GM23248 (cell line): ENCODE data around the gene SEM1. TPM values are rescaled to one million over a fixed set of nuclear protein-coding genes. Genes with fewer than 3 reads are reported as not detected.

ENCODE experiments used
- DNase-seq: peaks from one replicate; pipeline ENCODE4 v3.0.0-alpha.2; 2015
- H2AFZ ChIP-seq: fragments of 200-600 bp; sonication (generic); 2 replicates; pipeline ENCODE4 v1.6.1; 2016; ENCODE audit warnings: antibody characterized with exemption
- H3F3A ChIP-seq: fragments of 200-600 bp; sonication (generic); 2 replicates; pipeline ENCODE4 v1.6.1; 2016; ENCODE audit warnings: mild to moderate bottlenecking, antibody characterized with exemption, mixed run types; ENCODE audit not compliant: insufficient read depth
- H3K27ac ChIP-seq: fragments of 200-600 bp; sonication (generic); 2 replicates; pipeline ENCODE4 v1.5.1; 2016; ENCODE audit warnings: mild to moderate bottlenecking
- H3K27me3 ChIP-seq: fragments of 200-600 bp; sonication (generic); replicated peaks from 2 replicates; pipeline ENCODE4 v1.6.1; 2016; ENCODE audit warnings: mild to moderate bottlenecking; ENCODE audit not compliant: insufficient read depth
- H3K36me3 ChIP-seq: fragments of 200-600 bp; sonication (generic); 2 replicates; pipeline ENCODE4 v1.6.1; 2016; ENCODE audit warnings: low read depth, mild to moderate bottlenecking
- H3K4me1 ChIP-seq: fragments of 200-600 bp; sonication (generic); 2 replicates; pipeline ENCODE4 v1.6.1; 2016; ENCODE audit warnings: mild to moderate bottlenecking; ENCODE audit not compliant: insufficient read depth
- H3K4me2 ChIP-seq: fragments of 200-600 bp; sonication (generic); one replicate; pipeline ENCODE4 v1.6.1; 2016; ENCODE audit warnings: mild to moderate bottlenecking; ENCODE audit not compliant: unreplicated experiment
- H3K4me3 ChIP-seq: fragments of 200-600 bp; sonication (generic); 2 replicates; pipeline ENCODE4 v1.5.1; 2016; ENCODE audit warnings: mild to moderate bottlenecking
- H3K79me2 ChIP-seq: fragments of 200-600 bp; sonication (generic); 2 replicates; pipeline ENCODE4 v1.6.1; 2016; ENCODE audit warnings: mild to moderate bottlenecking; ENCODE audit not compliant: insufficient read depth
- H3K9ac ChIP-seq: fragments of 200-600 bp; sonication (generic); 2 replicates; pipeline ENCODE4 v1.6.1; 2016; ENCODE audit warnings: mild to moderate bottlenecking
- H3K9me2 ChIP-seq: fragments of 200-600 bp; sonication (generic); 2 replicates; pipeline ENCODE4 v1.6.1; 2016; ENCODE audit warnings: mixed run types, mild to moderate bottlenecking, moderate library complexity; ENCODE audit not compliant: insufficient read depth
- H3K9me3 ChIP-seq: fragments of 200-600 bp; sonication (generic); one replicate; pipeline ENCODE4 v1.6.1; 2017; ENCODE audit warnings: low read depth
- H4K20me1 ChIP-seq: fragments of 200-600 bp; sonication (generic); 2 replicates; pipeline ENCODE4 v1.6.0; 2016; ENCODE audit not compliant: insufficient read depth
- EZH2 ChIP-seq: fragments of 200-600 bp; sonication (generic); IDR thresholded peaks from 2 replicates; pipeline ENCODE4 v1.6.1; 2018; ENCODE audit warnings: antibody characterized with exemption, mild to moderate bottlenecking; ENCODE audit not compliant: insufficient read depth, poor library complexity, severe bottlenecking
- EZH2phosphoT487 ChIP-seq: fragments of 200-600 bp; sonication (generic); IDR thresholded peaks from 2 replicates; pipeline ENCODE4 v1.6.1; 2018; ENCODE audit warnings: antibody characterized with exemption, moderate library complexity, mild to moderate bottlenecking, low read depth; ENCODE audit not compliant: insufficient read depth
- WGBS, 2 experiments: methylation state at CpG; one replicate each; pipeline ENCODE4 v1.1.6; 2015 to 2017; ENCODE audit warnings: low lambda C conversion rate in 2 of 2, low coverage in 1 of 2; ENCODE audit errors: missing lambda C conversion rate in 2 of 2; 5-methylcytosine and 5-hydroxymethylcytosine counted together
- in situ Hi-C: fragments of 300-500 bp; cut with MboI; formaldehyde crosslinking; loops from 2 replicates; pipeline ENCODE4 v1.15.0; 2020
- polyA plus RNA-seq: library from polyadenylated mRNA; unstranded; fragments of >200 nt; fragmentation: Nextera tagmentation; extraction: Ambion mirVana; gene quantifications from 2 replicates; pipeline ENCODE4 v1.2.1, GENCODE V29; 2016
- total RNA-seq: library from RNA; depleted of rRNA; stranded (reverse); fragments of >200 nt; shearing (Covaris generic); gene quantifications from 2 replicates; pipeline ENCODE4 v1.2.3, GENCODE V29; 2014

Gene SEM1
- total and polyA plus RNA-seq, 2 experiments from 2014 or later: 16.8 to 270 TPM

DNA sequence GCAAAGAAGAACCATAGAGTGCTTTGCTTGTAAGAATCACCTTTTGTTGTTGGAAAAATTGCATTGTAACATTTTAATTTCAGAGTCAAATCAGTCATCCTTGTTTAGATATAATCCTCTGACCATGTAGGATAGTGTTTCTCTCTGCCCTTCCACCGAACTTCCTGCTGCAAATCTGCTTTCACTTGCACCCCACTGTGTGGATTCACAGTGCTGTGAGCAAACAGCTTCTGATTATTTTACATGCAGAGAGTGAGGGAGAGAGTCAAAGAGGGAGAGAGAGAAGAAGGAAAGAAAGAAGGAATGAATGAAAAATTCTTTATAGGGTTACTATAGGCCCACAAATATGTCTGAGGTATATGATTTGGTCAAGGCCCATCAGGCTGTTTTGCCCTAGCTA is 30.0 kb upstream of the SEM1 start:
- Histone ChIP-seq H3K9me2 (no peaks in the 10 kb centered on the region), H3K27ac (no peak overlapping the region), H2AFZ (no peak overlapping the region), H3K79me2 (no peaks in the 10 kb centered on the region), H3K36me3 (no peaks in the 10 kb centered on the region), H3K4me3 (no peak overlapping the region), H4K20me1 (no peaks in the 10 kb centered on the region), H3K27me3 (0 out of 2 replicates have a peak, but pooled peaks cover 9% of the 10 kb centered on the region), H3K4me1 (no peaks in the 10 kb centered on the region), H3K9ac (no peak overlapping the region), H3K9me3 (no peaks in the 10 kb centered on the region), H3F3A (no peaks in the 10 kb centered on the region), H3K4me2 (no peak overlapping the region)
- in situ Hi-C loops: no loop called here
- DNase-seq: no peak
- WGBS, 2 experiments: 0% methylated on average over 1 of the region's 1 CpG
- TF ChIP-seq EZH2phosphoT487 (no peak), EZH2 (no peak)

DNA sequence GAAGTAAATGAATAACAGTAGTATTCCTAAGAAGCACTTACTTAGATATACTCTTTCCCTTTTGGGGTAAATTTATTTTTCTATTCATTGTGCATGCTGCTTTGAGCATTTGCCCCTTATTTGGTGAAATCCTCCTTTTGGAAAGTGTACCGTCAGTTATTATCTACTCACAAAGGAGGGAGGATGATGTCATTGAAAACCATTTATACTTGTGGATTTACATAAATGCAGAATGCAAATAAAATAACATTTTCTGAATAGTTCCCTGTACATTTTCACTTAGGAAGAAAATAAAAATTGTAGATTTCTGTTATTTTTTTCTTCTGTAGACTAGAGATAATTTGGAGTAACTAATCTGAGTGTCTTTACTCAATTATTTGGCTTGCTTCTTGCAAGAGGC is 29.5 kb upstream of the SEM1 start:
- no peak overlapping the region for H3K4me3 ChIP-seq
- no peak overlapping the region for H2AFZ ChIP-seq
- DNase-seq: no peak
- no peak overlapping the region for H3K9ac ChIP-seq
- no peaks in the 10 kb centered on the region for H3K79me2 ChIP-seq
- H3K9me3 ChIP-seq: no peaks in the 10 kb centered on the region
- H3K9me2 ChIP-seq: no peaks in the 10 kb centered on the region
- no peaks in the 10 kb centered on the region for H3F3A ChIP-seq
- TF ChIP-seq EZH2 (no peak), EZH2phosphoT487 (no peak)
- no peaks in the 10 kb centered on the region for H4K20me1 ChIP-seq
- H3K36me3 ChIP-seq: no peaks in the 10 kb centered on the region
- no peaks in the 10 kb centered on the region for H3K4me1 ChIP-seq
- WGBS, 2 experiments: 60 to 65% methylated on average over 1 of the region's 1 CpG
- in situ Hi-C loops: no loop called here
- H3K27me3 ChIP-seq: 0 out of 2 replicates have a peak, but pooled peaks cover 9% of the 10 kb centered on the region
- H3K4me2 ChIP-seq: no peak overlapping the region
- no peak overlapping the region for H3K27ac ChIP-seq

DNA sequence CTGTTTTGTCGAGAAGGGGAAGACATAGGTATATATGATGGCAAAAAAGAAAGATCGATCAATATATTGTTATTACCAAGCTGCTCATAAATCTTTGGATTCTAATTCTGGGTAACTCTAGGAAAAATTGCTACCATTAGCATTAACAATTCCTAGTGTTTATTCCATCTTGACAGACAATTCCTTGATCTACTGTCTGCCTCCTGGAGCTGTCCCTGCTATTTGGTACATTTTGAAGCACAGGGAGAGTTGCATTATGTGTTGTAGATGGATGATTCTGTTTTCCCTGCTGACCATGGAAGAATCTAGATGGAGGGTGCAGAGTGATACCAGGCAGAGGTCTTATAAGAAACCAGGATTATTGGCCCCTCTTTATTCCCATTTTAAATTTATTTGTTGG is 29.1 kb upstream of the SEM1 start:
- Histone ChIP-seq H3K4me2 (no peak overlapping the region), H3K27ac (no peak overlapping the region), H3K4me1 (no peaks in the 10 kb centered on the region), H3K9ac (no peak overlapping the region), H3K27me3 (0 out of 2 replicates have a peak, but pooled peaks cover 9% of the 10 kb centered on the region), H3K9me2 (no peaks in the 10 kb centered on the region), H3K9me3 (no peaks in the 10 kb centered on the region), H3K36me3 (no peaks in the 10 kb centered on the region), H3F3A (no peaks in the 10 kb centered on the region), H2AFZ (no peak overlapping the region), H3K4me3 (no peak overlapping the region), H3K79me2 (no peaks in the 10 kb centered on the region), H4K20me1 (no peaks in the 10 kb centered on the region)
- in situ Hi-C loops: no loop called here
- no peak for DNase-seq
- TF ChIP-seq EZH2phosphoT487: no peak
- no peak for TF ChIP-seq EZH2
- 39 to 44% methylated on average over 2 of the region's 2 CpGs for WGBS, 2 experiments

DNA sequence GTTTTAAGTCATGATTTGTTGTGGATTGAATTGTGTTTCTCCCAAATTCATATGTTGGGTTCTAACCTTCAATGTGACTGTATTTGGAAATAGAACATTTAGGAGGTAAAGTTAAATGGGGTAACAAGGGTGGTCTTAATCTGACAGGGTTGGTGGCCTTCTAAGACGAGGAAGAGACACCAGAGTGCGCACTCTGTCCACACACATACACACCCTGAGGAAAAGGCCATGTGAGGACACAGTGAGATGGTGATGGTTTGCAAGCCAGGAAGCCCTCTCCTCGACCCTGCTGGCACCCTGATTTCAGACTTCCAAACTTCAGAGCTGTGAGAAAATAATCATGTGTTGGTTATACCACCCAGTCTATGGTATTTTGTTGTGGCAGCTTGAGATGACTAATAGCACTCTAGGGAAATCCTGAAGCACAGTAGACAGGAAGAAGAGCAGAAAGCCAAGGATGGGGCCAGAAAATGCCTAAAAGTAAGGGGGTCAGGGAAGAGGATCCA is 28.0 kb upstream of the SEM1 start:
- WGBS, 2 experiments: 13 to 18% methylated on average over 3 of the region's 3 CpGs
- in situ Hi-C loops: no loop called here
- no peak for TF ChIP-seq EZH2phosphoT487
- TF ChIP-seq EZH2: no peak
- Histone ChIP-seq H3K27me3 (0 out of 2 replicates have a peak, but pooled peaks cover 9% of the 10 kb centered on the region), H3K4me2 (no peak overlapping the region), H3K9me2 (no peaks in the 10 kb centered on the region), H3K79me2 (no peaks in the 10 kb centered on the region), H4K20me1 (no peaks in the 10 kb centered on the region), H3K27ac (no peak overlapping the region), H3K9me3 (no peaks in the 10 kb centered on the region), H3K36me3 (no peaks in the 10 kb centered on the region), H3K4me1 (no peaks in the 10 kb centered on the region), H2AFZ (no peak overlapping the region), H3K4me3 (no peak overlapping the region), H3F3A (no peaks in the 10 kb centered on the region), H3K9ac (no peak overlapping the region)
- DNase-seq: no peak

DNA sequence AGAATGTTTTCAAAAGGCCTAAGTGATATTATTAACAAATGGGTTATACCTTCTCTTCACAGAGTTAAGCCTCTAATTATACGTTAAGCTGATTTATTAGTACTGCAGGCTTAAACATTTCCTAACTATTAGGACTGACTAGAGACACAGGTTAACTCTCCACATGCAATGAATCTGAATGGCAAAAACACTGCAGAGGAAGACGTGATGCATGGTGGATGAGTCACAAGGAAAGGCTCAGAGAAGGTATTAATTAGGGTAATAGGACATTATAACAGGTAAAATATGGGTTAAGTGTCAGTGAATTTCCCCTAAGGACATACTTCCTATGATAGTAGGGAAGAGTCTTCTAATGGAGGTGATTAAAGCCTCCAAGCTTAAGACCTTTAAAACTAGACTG is 24.7 kb upstream of the SEM1 start:
- H3K4me2 ChIP-seq: no peak overlapping the region
- no peaks in the 10 kb centered on the region for H3K36me3 ChIP-seq
- DNase-seq: no peak
- H3K4me1 ChIP-seq: no peaks in the 10 kb centered on the region
- no peak overlapping the region for H3K9ac ChIP-seq
- in situ Hi-C loops: no loop called here
- H3K27me3 ChIP-seq: 0 out of 2 replicates have a peak, but pooled peaks cover 9% of the 10 kb centered on the region
- no peaks in the 10 kb centered on the region for H3F3A ChIP-seq
- WGBS, 2 experiments: 2 to 6% methylated on average over 2 of the region's 2 CpGs
- TF ChIP-seq EZH2phosphoT487 (no peak), EZH2 (no peak)
- no peak overlapping the region for H3K4me3 ChIP-seq
- no peak overlapping the region for H3K27ac ChIP-seq
- H2AFZ ChIP-seq: no peak overlapping the region
- H4K20me1 ChIP-seq: no peaks in the 10 kb centered on the region
- no peaks in the 10 kb centered on the region for H3K79me2 ChIP-seq
- no peaks in the 10 kb centered on the region for H3K9me2 ChIP-seq
- H3K9me3 ChIP-seq: no peaks in the 10 kb centered on the region
